ENCODE results near the gene SZRD1.
A peak's percentile ranks its signal among the peaks of the same experiment; 100 is the strongest.
"Not testable (repeated sequence)": the region's sequence is repeated elsewhere in the genome, so short reads cannot be mapped to it uniquely, and the experiment has no call there.

Gene SZRD1, protein sequence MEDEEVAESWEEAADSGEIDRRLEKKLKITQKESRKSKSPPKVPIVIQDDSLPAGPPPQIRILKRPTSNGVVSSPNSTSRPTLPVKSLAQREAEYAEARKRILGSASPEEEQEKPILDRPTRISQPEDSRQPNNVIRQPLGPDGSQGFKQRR

DNA sequence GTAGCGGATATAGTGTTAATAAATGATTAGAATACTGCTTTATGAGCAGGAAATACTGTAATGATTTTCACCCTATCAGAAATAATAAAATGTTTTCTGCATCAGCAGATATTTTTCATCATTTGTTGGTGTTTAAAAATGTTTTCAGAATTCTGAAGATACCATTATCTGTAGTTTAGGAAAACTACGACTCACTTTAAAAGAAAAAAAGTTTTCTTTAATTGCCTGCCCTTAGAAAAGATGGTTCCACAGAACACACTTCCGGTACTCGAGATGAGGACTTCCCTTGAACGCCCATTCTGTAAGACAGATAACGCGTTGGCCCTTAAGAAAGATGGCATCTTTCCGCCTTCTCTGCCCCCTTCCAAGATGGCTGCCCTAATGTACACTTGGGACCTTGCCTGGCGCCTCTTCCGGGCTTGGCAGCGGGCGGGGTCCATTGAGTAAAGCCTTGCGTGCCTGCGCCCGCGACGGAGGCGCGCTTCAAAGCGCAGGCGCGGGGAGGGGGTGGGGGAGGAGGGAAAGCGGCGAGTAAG, at the start of gene SZRD1:
Gene SZRD1 (plus strand): TSS at position 521 of the 536 bp plus-strand sequence. CDS start 16 bp downstream, outside the sequence.
- DNase-seq, result peak; percentile 94

DNA sequence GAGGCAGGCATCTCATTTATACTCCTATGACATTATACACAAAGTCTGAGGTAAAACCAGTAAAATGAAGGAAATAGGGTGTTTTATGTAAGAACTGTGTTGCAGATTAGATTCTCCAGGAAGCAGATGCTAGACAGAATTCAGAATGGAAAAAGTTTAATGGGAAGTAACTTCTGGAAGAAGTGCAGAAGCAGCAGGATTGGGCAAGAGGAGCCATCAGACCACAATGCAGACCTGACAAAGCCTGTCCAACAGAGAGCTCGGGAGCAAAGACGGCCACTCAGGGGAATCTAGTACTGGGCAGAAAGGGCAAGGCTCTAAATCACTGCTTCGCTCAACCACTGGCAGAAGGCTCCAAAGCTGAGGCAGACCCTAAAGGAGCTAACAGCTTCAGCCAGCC, 48.5 kb upstream of the SZRD1 start:
- no peak for DNase-seq

DNA sequence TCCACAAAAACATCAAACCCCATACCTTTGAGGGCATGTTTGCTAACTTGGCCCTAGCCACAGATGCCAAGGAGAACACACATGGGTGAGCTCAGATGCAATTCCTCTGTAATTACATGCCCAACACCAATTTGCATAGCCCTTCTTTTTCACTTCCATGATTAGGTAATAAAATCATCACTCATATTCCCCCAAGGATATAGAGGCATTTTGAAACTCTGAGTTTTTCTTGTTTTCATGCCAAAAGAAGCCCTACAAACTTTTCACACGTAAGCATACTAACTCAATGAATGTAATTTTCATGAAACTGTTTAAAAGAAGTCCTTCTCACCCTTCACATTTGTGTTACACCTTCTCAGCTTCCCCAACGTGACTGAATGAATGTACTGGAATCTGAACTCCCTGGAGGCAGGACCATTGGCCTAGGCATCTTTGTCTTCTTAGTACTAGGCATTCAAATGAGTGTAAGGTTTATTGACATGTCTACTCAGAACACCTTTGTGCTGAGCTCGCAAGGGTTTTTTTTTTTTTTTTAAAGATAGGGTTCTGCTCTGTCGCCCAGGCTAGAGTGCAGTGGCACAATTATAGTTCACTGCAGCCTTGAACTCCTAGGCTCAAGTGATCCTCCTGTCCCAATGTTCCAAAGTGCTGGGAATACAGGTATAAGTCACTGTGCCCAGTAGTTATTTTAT, 45.7 kb upstream of the SZRD1 start:
- no peak for DNase-seq

DNA sequence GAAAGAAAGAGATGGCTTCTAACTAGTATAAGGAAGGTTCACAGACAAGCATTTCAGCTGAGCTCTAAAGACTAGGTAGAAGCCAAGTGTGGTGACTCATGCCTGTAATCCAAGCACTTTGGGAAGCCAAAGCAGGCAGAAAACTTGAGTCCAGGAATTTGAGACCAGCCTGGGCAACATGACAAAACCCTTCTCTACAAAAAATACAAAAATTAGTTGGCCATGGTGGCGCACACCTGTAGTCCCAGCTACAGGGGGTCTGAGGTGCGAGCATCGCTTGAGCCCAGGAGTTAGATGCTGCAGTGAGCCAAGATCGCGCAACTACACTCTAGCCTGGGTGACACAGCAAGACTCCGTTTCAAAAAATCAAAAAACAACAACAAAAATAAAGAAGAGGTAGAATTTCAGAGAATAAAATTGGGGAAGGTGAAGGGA, 42.6 kb upstream of the SZRD1 start:
- DNase-seq, result no peak

DNA sequence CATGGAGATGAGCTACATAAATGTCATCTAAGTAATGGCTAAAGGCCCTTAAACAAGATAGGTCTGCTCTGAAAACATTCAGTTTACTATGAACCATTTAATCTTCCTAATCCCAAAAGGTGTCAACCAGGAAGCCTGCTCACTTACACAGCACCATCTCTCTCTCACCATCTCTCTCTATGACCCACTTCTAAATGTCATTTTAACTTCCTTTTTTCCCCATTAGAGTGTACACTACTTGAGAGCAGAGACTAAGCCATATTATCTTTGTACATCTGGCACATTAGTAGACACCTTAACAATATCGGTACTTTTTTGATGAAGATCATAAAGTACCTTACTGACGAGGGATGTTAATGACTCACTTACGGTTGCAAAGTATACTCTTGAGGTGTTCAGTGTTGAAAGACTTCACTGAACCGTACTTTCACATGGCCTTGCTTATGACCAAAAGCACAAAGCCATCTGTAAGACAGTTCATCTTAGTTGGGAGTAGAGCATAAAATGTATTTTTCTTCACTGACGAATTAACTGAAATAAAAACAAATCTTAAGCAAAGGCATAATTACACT, 40.1 kb upstream of the SZRD1 start:
- DNase-seq, result no peak

DNA sequence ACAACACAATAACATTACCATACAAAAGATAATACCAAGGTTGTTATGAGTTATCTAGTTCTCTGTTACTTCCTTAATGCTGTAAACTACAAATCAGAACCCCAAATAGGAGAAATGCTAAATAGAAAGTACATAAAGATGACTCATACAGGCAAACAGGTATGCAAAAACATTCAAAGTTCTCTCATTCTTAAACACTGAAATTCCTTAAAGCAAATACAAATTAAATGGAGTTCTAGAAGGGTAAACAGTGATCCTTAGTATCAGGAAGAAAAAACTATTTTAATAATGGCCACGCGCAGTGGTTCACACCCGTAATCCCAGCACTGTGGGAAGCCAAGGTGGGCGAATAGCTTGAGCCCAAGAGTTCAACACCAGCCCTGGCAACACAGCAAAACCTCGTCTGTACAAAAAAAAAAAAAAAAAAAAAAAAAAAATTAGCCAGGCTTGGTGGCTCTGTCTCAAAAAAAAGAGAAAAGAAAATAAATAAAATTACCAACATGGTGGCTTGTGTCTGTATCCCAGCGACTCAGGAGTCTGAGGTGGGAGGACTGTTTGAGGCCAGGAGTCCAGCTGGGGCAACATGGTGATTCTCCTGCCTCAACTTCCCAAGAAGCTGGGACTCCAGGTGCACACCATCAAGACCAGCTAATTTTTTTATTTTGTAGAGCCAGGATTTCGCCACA, 32.2 kb upstream of the SZRD1 start:
- no peak for DNase-seq

DNA sequence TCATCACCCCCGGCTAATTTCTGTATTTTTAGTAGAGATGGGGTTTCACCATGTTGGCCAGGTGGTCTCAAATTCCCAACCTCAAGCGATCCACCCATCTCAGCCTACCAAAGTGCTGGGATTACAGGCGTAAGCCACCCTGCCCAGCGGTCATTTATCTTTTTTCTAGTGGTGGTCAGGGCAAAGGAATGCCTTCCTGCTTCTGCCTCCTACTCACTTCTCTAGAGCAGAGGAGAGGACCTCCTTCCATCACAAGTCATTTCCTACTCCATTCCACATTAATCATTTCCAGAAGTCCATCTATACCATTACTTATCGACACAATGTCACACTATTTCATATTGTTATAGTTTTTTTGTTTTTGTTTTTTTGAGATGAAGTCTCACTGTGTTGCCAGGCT, 28.1 kb upstream of the SZRD1 start:
- no peak for DNase-seq

DNA sequence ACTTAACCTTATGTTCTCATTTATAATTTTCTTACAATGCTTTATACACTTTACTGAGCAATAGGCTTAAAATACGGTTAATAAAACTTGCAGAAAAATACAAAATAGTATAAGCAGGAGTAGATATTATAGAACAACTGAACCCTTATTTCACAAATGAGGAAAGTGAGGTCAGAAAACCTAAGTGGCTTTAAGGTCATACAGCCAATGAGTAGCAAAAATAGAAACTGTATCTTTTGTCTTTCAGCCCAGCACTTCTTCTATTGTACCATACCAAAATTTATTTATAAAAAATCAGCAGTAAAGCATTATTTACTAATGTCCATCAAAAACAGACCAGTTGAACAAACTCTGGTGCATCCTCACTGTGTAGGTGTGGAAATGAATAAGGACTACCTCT, 26.4 kb upstream of the SZRD1 start:
- DNase-seq, result no peak

DNA sequence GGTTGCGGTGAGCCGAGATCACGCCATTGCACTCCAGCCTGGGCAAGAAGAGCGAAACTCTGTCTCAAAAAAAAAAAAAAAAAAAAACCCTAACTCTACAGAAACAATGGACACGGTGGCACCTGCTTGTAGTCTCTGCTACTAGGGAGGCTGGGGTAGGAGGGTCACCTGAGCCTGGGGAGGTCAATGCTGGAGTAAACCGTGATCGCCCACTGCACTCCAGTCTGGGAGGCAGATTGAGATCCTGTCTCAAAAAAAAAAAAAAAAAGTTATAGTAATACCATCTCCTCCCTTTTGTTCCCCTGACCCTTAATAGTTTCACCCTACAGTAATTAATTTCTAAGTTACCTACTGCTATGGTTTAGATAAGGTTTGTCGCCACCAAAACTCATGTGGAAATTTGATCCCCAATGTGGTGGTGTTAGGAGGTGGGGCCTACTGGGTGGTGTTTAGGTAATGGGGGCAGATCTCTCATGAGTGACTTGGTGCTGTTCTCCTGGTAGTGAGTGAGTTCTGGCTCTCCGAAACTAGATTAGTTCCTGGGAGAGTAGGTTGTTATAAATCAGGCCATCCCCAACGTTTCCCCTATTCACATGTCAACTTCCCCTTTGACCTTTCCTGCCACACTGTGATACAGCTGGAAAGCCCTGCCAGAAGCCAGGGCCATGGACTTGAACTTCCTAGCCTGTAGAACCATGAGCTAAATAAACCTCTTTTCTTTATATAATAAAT, 24.5 kb upstream of the SZRD1 start:
- no peak for DNase-seq

DNA sequence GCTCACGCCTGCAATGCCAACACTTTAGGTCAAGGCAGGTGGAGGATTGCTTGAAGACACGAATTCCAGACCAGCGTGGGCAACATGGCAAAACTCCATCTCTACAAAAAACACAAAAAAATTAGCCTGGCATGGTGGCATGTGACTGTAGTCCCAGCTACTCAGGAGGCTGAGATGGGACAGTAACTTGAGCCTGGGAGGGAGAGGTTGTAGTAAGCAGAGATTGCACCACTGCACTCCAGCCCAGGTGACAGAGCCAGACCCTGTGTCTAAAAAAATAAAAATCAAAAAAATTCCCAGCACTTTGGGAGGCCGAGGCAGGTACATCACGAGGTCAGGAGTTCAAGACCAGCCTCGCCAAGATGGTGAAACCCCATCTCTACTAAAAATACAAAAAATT, 23.8 kb upstream of the SZRD1 start:
- not testable (repeated sequence) for DNase-seq

DNA sequence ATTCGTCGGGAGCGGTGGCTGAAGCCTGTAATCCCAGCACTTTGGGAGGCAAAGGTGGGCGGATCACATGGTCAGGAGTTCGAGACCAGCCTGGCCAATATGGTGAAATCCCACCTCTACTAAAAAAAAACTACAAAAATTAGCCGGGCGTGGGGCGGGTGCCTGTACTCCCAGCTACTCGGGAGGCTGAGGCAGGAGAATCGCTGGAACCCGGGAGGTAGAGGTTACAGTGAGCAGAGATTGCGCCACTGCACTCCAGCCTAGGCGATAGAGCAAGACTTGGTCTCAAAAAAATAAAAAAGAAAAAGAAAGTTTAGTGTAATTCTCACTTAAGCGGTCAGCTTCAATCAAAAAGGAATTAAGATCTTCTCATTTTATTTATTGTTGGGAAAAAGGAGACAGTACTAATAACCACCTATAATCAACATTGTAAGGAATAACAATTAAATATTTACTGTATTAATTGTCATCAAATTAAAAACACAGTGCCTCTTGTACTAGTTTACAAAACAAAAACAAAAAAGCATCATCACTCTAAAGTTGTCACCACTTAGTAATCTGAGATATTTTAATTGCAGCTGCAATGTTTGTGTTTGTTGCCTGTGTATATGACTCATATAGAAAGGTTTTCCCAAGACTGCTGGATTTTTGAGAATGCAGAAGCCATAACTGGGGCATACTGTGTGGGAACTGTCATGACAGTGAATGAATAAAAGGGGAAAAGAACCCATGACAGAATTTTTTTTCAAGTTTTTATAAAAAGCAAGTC, 18.4 kb upstream of the SZRD1 start:
- DNase-seq, result no peak

DNA sequence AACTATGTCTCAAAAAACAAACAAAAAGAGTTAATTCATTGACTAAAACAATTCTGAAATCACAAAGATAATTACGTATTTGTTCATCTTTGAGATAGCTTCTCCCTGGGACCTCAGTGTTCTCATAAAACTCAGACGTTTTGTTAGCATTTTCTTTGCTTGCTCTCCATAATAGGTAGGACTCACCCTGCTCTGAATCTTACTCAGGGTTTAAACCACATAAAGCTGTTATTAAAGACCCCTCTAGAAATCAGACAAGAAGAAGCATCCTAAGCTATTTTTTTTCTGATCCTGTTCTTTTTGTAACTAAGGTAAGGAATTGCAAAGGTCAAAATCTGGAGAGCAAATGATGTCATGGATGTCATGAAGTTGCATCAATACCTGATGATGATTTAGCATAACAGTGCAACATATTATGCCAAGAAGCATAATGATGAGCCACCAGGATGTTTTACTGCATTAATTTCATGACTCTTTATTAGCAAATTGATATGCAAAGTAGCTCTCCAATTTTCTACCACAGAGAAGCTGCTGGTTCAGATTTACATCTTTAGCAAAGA, 17.1 kb upstream of the SZRD1 start:
- DNase-seq, result no peak

DNA sequence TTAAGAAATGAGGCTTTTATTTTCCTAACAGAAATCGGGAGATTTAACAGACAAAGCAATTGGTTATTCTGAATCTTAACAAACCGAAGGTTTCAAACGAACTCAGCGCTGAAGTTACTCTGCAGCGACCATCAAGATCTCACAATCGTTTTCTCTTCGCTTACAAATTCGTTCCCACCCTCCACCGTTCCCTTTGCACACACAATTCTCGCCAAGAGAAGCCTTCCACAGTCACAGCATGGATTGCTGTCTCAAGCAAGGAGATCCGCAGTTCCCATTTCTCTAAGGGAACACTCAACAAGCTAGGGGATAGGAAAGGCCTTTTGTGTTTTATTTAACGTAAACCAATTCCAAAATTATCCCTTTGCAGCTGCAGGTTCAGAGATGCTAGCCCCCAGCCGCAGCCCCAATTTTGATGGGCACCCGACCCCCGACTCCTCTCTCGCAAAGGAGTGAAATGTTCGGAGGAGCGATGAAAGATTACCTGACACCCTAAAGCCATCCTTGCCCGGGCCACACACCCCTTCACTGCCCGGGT, 15.5 kb upstream of the SZRD1 start:
- DNase-seq, result no peak

DNA sequence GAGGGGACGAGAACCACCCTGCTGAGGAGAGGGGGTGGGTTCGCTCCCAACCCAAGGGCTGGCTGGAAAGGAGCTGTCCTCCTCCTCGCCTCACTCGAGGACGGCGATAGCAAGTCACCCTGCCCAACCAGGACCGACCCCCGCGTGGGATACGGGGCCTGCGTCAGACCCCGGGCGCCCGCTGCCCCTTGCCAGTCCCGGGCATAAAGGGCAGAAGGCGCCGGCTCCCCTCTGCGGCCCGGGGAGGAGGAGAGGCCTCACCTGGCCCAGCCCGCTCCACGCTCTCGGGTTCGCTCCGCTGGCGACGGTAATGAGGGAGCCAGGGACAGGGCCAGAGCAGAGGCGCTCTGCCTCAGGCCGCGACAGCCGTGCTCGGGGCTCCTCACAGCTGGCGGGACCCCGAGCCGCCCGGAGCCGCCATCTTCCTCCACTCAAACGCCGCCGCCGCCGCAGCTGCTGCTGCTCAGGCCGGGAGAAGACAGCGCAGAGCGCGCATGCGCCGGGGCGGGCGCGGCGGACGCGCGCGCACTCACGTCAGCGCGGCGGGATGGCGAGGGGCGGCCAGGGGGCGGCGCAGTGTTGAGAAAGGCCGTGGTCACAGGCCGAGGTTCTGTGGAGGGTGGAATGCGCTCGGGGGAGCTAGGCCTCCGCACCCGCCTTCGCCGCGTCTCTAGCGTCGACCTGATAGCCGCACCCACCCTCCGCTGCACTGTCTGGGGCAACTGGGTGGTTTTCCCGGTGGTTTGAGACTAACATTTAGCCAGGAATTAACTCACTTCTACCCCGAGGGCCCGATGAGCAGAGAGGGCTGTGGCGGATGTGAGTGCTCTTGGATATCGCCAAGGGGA, 14.8 kb upstream of the SZRD1 start, which contains the start of gene FBXO42:
Gene FBXO42 (minus strand): TSS at position 487 of the 848 bp plus-strand sequence. CDS start 37,062 bp downstream, outside the sequence.
- DNase-seq, result peak; percentile 44

DNA sequence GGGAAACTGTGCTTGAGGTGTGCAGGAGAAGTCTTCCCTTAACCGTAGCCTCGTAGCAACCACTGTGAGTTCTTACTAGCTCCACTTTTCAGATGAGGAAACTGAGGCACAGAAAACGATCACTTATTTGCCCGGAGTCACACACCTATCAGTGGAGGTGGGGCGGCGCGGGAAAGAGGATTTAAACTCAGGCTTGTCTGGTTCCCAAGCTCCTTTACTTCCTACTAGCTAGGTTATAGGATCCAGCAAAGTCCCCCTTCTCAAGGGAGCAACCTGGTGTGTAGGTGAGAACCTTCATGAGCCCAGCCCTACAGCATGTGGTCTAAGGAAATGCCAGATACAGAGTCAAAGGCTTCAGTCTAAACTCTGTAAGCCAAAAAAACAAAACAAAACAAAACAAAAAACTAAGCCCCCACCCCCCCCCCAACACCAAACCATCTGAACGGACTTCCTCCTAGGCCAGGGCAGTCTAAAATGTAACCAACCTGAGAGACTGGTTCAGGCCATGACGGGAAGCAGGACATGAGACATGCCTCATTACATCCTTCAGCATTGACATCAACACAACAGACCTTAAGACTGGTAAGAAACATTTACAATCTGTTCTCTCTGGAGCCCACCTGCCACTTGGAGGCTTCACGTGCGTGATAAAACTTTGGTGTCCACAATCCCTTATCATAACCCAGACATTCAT, 14.1 kb upstream of the SZRD1 start:
- no peak for DNase-seq

DNA sequence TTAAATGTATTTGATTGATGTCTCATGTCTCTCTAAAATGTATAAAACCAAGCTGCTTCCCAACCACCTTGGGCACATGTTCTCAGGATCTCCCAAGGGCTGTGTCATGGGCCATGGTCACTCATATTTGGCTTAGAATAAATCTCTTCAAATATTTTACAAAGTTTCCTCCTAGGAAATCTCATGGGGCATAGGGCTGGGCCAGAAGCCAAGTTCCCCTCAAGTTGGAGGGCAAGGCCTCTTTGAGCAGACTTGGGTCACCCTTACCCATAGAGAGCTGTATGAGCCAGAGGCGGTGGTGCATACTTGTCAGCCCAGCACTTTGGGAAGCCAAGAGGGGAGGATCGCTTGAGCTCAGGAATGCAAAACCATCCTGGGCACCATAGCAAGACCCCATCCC, 12.4 kb upstream of the SZRD1 start:
- DNase-seq, result no peak

DNA sequence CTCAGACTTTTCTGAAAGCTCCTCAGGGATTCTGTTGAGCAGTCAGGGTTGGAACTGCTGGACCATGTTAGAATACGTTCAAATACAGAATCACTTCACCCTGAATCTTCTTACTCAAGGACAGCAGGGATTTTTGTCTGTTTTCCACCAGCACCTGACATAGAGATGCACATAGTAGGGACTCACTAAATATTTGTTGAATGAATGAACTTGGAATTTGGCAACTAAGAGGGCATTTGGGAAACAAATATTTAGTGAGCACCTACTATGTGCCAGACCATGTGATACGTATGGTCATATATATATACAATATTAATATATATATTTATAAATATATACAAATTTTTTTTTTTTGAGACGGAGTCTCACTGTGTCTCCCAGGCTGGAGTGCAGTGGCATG, 10.2 kb upstream of the SZRD1 start:
- DNase-seq, result no peak

DNA sequence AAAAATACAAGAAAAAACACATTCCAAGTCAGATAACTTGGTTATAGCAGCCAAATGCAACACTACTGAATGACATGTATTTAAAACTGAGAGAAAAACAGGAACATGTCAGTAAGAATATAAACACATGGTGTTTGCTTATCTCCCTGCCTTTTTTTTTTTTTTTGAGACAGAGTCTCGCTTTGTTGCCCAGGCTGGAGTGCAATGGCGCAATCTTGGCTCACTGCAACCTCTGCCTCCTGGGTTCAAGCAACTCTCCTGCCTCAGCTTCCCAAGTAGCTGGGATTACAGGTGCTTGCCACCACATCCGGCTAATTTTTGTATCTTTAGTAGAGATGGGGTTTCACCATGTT, 1.9 kb upstream of the SZRD1 start:
- not testable (repeated sequence) for DNase-seq

DNA sequence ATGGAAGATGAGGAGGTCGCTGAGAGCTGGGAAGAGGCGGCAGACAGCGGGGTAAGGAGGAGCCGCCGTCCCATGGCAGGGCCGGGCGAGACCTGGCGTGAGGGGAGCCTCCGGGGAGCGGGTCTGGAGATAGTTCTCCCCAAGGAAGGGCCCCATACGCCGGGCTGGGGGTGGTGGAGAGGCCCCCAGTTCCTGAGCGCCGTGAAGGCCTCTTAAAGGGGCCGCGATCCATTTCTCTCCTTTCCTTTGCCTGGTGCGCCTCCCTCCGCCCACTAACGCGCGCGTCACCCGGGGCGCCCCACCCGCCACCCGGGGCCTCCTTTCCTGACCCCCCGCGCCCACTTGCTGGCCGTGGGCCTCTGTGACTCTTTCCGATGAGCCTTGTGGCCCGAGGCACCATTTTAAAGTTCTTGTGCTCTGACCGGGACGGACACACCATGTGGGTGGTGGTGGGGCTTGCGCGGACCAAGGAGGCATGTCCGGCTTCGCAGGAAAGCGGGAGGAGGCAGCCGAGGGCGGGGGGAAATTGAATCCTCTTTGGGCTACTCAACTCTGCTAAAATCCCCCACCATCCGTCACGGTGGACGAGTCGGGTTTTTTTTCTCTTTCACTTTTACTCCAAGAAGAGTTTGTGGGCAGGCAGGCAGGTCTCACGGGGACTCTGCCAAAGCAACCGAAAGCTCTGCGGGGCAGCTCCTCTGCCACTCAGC, 371 bp downstream of the SZRD1 start:
- peak; percentile 57 for DNase-seq

All from NCI-H2029 treated with DMSO at 0.1 percent for 48 hours (cell line).